ENCODE measurements around the gene RAD51B. TPM values are rescaled to one million over a fixed set of nuclear protein-coding genes. Genes with fewer than 3 reads are reported as not detected.
A peak's percentile ranks its signal among the peaks of the same experiment; 100 is the strongest.

The RAD51B gene
- total RNA-seq, 1 experiment from 2014 or later, result 8.5 TPM

- H3K9me3 ChIP-seq (ENCODE audit: control insufficient read depth, insufficient read depth, low read depth, low read length), result no peaks in the 10 kb centered on the region
Observed at GRCh38 chr14:68243450-68244010, 424.0 kb downstream of the RAD51B start.

DNA sequence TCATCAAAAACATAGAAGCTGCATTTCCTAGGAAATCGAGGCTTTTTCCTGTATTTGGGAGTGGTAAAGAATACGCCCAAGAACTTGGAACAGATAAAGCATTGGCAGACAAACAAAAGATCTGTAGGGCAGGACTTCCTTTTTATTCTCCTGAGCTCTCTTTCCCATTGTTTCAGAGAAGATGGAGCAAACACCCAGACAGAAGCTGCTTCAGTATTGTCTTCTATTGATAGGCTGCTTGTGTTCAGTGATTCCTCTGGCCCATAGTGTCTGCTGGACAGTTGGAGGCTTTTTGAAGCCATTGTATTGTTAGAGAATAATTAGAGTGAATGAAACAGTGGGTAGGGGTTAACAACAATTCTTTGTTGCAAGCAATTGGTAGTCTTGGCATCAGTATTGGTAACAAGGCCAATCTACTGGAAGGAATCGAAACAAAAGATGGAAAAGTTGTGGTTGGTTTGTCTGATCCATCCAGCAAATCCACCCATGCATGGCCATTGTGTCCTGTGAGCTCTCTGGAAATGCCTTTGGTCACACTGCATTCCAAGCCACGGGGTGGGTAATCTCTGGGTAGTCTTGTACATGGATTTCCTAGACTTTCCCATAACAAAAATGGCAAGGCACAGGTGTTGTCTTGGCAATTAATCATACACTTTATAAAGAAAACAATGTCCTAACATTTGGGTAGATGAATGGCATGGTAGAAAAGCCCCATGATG is 424.8 kb downstream of the RAD51B start:
- Histone ChIP-seq H3K4me1 (ENCODE audit: control insufficient read depth, insufficient read depth, low read length) (peaks cover 38% of the 10 kb centered on the region), H3K4me3 (ENCODE audit: low read depth in 2 of 2, low read length in 2 of 2) (no peak overlapping the region), H3K27me3 (ENCODE audit: control insufficient read depth, insufficient read depth, low read length) (no peaks in the 10 kb centered on the region), H3K9me3 (ENCODE audit: control insufficient read depth, insufficient read depth, low read depth, low read length) (no peaks in the 10 kb centered on the region), H3K36me3 (ENCODE audit: control insufficient read depth, insufficient read depth, low read length) (no peaks in the 10 kb centered on the region), H3K27ac (ENCODE audit: low read length) (peak overlapping the region; percentile 88; the same call in 1 of the 2 replicates)
- no peak for ATAC-seq
- BruUV-seq (replicated peaks), result no TSS peak
- DNase-seq (ENCODE audit: low read depth, low spot score), result no peak
- POLR2A ChIA-PET, result no interaction called here
- intact Hi-C loops (cut with micrococcal nuclease; ENCODE audit: unreplicated experiment), result loop anchor here (10.0 kb wide), 1 partner anchor 160 kb away; no protein-coding TSS in a partner anchor
- CTCF ChIA-PET, result no interaction called here
- in situ Hi-C loops (cut with HindIII; ENCODE audit: low pct_unique_long_range_greater_than_20kb, low sequenced_read_pairs), result no loop called here
- no peak for TF ChIP-seq TCF7L2 (IDR thresholded peaks at IDR 0.05; ENCODE audit: low read depth, low read length)
- TF ChIP-seq REST (IDR thresholded peaks at IDR 0.05; ENCODE audit: insufficient read depth in 1 of 2, low read depth in 2 of 2, low read length in 1 of 2), result no peak
- no peak for TF ChIP-seq CTCF (IDR thresholded peaks at IDR 0.05)
- no peak for TF ChIP-seq SIN3A (IDR thresholded peaks at IDR 0.05; ENCODE audit: borderline replicate concordance, insufficient read depth, low read depth, low read length)

More at GRCh38 chr14:68243450-68244010, 424.0 kb downstream of the RAD51B start:
- ChIA-PET CTCF (no interaction called here), POLR2A (no interaction called here)
- ATAC-seq (no peak), DNase-seq (ENCODE audit: low read depth, low spot score) (no peak)
- H3K36me3 ChIP-seq (ENCODE audit: control insufficient read depth, insufficient read depth, low read length), result no peaks in the 10 kb centered on the region
- intact Hi-C loops (cut with micrococcal nuclease; ENCODE audit: unreplicated experiment), result loop anchor here (10.0 kb wide), 1 partner anchor 159 kb away; no protein-coding TSS in a partner anchor
- peaks cover 29% of the 10 kb centered on the region for H3K4me1 ChIP-seq (ENCODE audit: control insufficient read depth, insufficient read depth, low read length)
- H3K4me3 ChIP-seq (ENCODE audit: low read depth in 2 of 2, low read length in 2 of 2), result no peak overlapping the region
- TF ChIP-seq SIN3A (IDR thresholded peaks at IDR 0.05; ENCODE audit: borderline replicate concordance, insufficient read depth, low read depth, low read length), result no peak
- no peak for TF ChIP-seq REST (IDR thresholded peaks at IDR 0.05; ENCODE audit: insufficient read depth in 1 of 2, low read depth in 2 of 2, low read length in 1 of 2)
- TF ChIP-seq CTCF (IDR thresholded peaks at IDR 0.05), result no peak
- no peak for TF ChIP-seq TCF7L2 (IDR thresholded peaks at IDR 0.05; ENCODE audit: low read depth, low read length)
- no peak for TF ChIP-seq POLR2AphosphoS5 (IDR thresholded peaks at IDR 0.05; ENCODE audit: low read depth, low read length)
- H3K27me3 ChIP-seq (ENCODE audit: control insufficient read depth, insufficient read depth, low read length), result no peaks in the 10 kb centered on the region
- peak overlapping the region; percentile 42; the same call in 1 of the 2 replicates for H3K27ac ChIP-seq (ENCODE audit: low read length)
- BruUV-seq (replicated peaks), result no TSS peak
- in situ Hi-C loops (cut with HindIII; ENCODE audit: low pct_unique_long_range_greater_than_20kb, low sequenced_read_pairs), result no loop called here
